Measurements from ENCODE around the gene SNX32. TPM values are rescaled to one million over a fixed set of nuclear protein-coding genes. Genes with fewer than 3 reads are reported as not detected.

Gene SNX32
- total RNA-seq, 1 experiment from 2014 or later = not detected

DNA sequence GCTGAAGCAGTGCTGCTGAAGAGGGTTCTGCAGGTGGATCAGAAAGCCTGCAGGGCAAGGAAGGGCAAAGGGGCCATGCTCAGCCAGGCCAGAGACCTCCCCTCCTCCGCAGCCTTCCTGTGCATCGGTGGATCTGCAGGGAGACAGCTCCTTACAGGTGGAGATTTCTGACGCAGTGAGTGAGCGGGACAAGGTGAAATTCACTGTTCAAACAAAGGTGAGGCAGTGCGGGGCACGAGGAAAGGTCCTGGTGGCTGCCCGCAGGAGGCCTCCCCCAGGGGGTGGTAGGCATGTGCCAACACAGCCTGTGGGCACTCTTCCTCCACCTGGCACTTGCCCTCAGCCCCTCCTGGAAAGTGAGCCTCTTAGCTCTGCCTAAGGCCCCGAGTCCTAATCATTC is 15.6 kb downstream of the SNX32 start:
- ChIA-PET CTCF (interaction anchor here (1.0 to 2.4 kb wide), 5 partner anchors 10 to 137 kb away, joined by 3 to 10 read pairs (median 4); partner anchors contain the start of genes FIBP, KAT5 and MUS81), POLR2A (interaction anchor here (1.1 to 4.2 kb wide), 3 partner anchors 9 to 20 kb away, joined by 4 to 16 read pairs (median 4); partner anchors contain the start of gene CFL1), RAD21 (ENCODE audit: low non-redundant PET in 1 of 2, low total read pairs in 2 of 2, uncharacterized antibody in 2 of 2, unreplicated experiment in 2 of 2) (no interaction called here)
- ATAC-seq = no peak
- Histone ChIP-seq H3K9me3 (ENCODE audit: control insufficient read depth in 1 of 2, insufficient read depth in 1 of 2, low read depth in 1 of 2, low read length in 2 of 2) (no peaks in the 10 kb centered on the region; a peak in 1 of 4 replicates), H2AFZ (ENCODE audit: low read depth, low read length, poor library complexity, severe bottlenecking) (no peak overlapping the region), H4K20me1 (ENCODE audit: insufficient read depth) (no peaks in the 10 kb centered on the region), H3K9ac (ENCODE audit: low read length) (no peak overlapping the region), H3K4me1 (ENCODE audit: control insufficient read depth in 1 of 2, insufficient read depth in 2 of 2, low read length in 2 of 2) (no peaks in the 10 kb centered on the region; a peak in 1 of 4 replicates), H3K79me2 (ENCODE audit: insufficient read depth, low read length) (peaks cover 6% of the 10 kb centered on the region), H3K27me3 (ENCODE audit: insufficient read depth, low read length) (no peaks in the 10 kb centered on the region), H3K9me2 (ENCODE audit: insufficient read depth) (no peaks in the 10 kb centered on the region), H3K27ac (ENCODE audit: low read depth, low read length) (no peak overlapping the region), H3K4me2 (ENCODE audit: low read length) (no peak overlapping the region), H3K4me3 (replicated peaks in 1 of 2; ENCODE audit: low read depth in 1 of 2, low read length in 2 of 2) (no peak overlapping the region), H3K36me3 (ENCODE audit: control insufficient read depth in 1 of 2, insufficient read depth in 2 of 2, low read length in 2 of 2) (peaks cover 10 to 31% of the 10 kb centered on the region in 2 experiments)
- TF ChIP-seq SIN3A (IDR thresholded peaks at IDR 0.05; ENCODE audit: low read depth) (no peak), ZFX (IDR thresholded peaks at IDR 0.05) (no peak), ELF1 (IDR thresholded peaks at IDR 0.05; ENCODE audit: borderline replicate concordance, low read depth) (no peak), EGR1 (IDR thresholded peaks at IDR 0.05; ENCODE audit: low read depth) (no peak), POLR2A (IDR thresholded peaks at IDR 0.05; ENCODE audit: borderline replicate concordance, extremely low read depth, insufficient read depth, insufficient read length) (no peak), TCF7L2 (IDR thresholded peaks at IDR 0.05; ENCODE audit: borderline replicate concordance, extremely low read depth, insufficient read depth, insufficient read length) (no peak), RAD21 (IDR thresholded peaks at IDR 0.05; ENCODE audit: low read depth) (no peak), FOSL1 (IDR thresholded peaks at IDR 0.05; ENCODE audit: low read depth) (no peak), SRF (IDR thresholded peaks at IDR 0.05; ENCODE audit: low read depth) (no peak), JUND (IDR thresholded peaks at IDR 0.05) (no peak)
- TF ChIP-seq, protein P1, sequence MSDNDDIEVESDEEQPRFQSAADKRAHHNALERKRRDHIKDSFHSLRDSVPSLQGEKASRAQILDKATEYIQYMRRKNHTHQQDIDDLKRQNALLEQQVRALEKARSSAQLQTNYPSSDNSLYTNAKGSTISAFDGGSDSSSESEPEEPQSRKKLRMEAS (IDR thresholded peaks at IDR 0.05) = no peak
- TF ChIP-seq, protein P2, sequence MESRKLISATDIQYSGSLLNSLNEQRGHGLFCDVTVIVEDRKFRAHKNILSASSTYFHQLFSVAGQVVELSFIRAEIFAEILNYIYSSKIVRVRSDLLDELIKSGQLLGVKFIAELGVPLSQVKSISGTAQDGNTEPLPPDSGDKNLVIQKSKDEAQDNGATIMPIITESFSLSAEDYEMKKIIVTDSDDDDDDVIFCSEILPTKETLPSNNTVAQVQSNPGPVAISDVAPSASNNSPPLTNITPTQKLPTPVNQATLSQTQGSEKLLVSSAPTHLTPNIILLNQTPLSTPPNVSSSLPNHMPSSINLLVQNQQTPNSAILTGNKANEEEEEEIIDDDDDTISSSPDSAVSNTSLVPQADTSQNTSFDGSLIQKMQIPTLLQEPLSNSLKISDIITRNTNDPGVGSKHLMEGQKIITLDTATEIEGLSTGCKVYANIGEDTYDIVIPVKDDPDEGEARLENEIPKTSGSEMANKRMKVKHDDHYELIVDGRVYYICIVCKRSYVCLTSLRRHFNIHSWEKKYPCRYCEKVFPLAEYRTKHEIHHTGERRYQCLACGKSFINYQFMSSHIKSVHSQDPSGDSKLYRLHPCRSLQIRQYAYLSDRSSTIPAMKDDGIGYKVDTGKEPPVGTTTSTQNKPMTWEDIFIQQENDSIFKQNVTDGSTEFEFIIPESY (IDR thresholded peaks at IDR 0.05; ENCODE audit: extremely low read depth, insufficient replicate concordance, low read length) = no peak
- TF ChIP-seq, protein P3, sequence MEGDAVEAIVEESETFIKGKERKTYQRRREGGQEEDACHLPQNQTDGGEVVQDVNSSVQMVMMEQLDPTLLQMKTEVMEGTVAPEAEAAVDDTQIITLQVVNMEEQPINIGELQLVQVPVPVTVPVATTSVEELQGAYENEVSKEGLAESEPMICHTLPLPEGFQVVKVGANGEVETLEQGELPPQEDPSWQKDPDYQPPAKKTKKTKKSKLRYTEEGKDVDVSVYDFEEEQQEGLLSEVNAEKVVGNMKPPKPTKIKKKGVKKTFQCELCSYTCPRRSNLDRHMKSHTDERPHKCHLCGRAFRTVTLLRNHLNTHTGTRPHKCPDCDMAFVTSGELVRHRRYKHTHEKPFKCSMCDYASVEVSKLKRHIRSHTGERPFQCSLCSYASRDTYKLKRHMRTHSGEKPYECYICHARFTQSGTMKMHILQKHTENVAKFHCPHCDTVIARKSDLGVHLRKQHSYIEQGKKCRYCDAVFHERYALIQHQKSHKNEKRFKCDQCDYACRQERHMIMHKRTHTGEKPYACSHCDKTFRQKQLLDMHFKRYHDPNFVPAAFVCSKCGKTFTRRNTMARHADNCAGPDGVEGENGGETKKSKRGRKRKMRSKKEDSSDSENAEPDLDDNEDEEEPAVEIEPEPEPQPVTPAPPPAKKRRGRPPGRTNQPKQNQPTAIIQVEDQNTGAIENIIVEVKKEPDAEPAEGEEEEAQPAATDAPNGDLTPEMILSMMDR (IDR thresholded peaks at IDR 0.05 in 2 of 3, conservative IDR thresholded peaks at IDR 0.05 in 1 of 3; ENCODE audit: borderline replicate concordance in 1 of 3, insufficient read depth in 1 of 3, low read depth in 2 of 3, low read length in 2 of 3) = no peak
- TF ChIP-seq, protein P4, sequence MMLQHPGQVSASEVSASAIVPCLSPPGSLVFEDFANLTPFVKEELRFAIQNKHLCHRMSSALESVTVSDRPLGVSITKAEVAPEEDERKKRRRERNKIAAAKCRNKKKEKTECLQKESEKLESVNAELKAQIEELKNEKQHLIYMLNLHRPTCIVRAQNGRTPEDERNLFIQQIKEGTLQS (IDR thresholded peaks at IDR 0.05) = no peak
- TF ChIP-seq, protein P5, sequence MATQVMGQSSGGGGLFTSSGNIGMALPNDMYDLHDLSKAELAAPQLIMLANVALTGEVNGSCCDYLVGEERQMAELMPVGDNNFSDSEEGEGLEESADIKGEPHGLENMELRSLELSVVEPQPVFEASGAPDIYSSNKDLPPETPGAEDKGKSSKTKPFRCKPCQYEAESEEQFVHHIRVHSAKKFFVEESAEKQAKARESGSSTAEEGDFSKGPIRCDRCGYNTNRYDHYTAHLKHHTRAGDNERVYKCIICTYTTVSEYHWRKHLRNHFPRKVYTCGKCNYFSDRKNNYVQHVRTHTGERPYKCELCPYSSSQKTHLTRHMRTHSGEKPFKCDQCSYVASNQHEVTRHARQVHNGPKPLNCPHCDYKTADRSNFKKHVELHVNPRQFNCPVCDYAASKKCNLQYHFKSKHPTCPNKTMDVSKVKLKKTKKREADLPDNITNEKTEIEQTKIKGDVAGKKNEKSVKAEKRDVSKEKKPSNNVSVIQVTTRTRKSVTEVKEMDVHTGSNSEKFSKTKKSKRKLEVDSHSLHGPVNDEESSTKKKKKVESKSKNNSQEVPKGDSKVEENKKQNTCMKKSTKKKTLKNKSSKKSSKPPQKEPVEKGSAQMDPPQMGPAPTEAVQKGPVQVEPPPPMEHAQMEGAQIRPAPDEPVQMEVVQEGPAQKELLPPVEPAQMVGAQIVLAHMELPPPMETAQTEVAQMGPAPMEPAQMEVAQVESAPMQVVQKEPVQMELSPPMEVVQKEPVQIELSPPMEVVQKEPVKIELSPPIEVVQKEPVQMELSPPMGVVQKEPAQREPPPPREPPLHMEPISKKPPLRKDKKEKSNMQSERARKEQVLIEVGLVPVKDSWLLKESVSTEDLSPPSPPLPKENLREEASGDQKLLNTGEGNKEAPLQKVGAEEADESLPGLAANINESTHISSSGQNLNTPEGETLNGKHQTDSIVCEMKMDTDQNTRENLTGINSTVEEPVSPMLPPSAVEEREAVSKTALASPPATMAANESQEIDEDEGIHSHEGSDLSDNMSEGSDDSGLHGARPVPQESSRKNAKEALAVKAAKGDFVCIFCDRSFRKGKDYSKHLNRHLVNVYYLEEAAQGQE (IDR thresholded peaks at IDR 0.05; ENCODE audit: low read depth) = no peak
- DNase-seq (ENCODE audit: low read depth, low spot score) = no peak
- no TSS peak for BruUV-seq (replicated peaks)
- intact Hi-C loops (cut with micrococcal nuclease) = no loop called here

Data from HCT116 (cell line).